NT2/D1 (cell line): ENCODE measurements around the gene OR4D2.

Experiments
- DNase-seq: peaks from one replicate; pipeline ENCODE4 v3.0.0-alpha.2; 2011; ENCODE audit warnings: low read depth, low spot score
- H3K27me3 ChIP-seq: 2 replicates; pipeline ENCODE4 v1.6.0; 2011; ENCODE audit warnings: mild to moderate bottlenecking; ENCODE audit not compliant: insufficient read length, insufficient read depth
- H3K36me3 ChIP-seq: 2 replicates; pipeline ENCODE4 v1.6.1; 2011; ENCODE audit warnings: mild to moderate bottlenecking, low read length, mixed read lengths; ENCODE audit not compliant: insufficient read depth, insufficient read length
- H3K4me1 ChIP-seq: 2 replicates; pipeline ENCODE4 v1.5.1; 2011; ENCODE audit not compliant: insufficient read depth, insufficient read length
- H3K4me3 ChIP-seq: 2 replicates; pipeline ENCODE4 v1.5.1; 2011; ENCODE audit warnings: low read depth; ENCODE audit not compliant: insufficient read length
- H3K9ac ChIP-seq: 2 replicates; pipeline ENCODE4 v1.6.0; 2011; ENCODE audit warnings: low read depth; ENCODE audit not compliant: insufficient read length
- H3K9me3 ChIP-seq: 2 replicates; pipeline ENCODE4 v1.5.1; 2011; ENCODE audit warnings: mild to moderate bottlenecking, low read length; ENCODE audit not compliant: insufficient read depth
- SUZ12 ChIP-seq: IDR thresholded peaks from 2 replicates; pipeline ENCODE4 v1.6.1; 2011; ENCODE audit not compliant: insufficient read length, insufficient read depth; ENCODE audit errors: extremely low read depth
- YY1 ChIP-seq: IDR thresholded peaks from 2 replicates; pipeline ENCODE4 v1.6.1; 2011; ENCODE audit not compliant: insufficient read length, insufficient read depth
- ZNF274 ChIP-seq: IDR thresholded peaks from 2 replicates; pipeline ENCODE4 v1.6.1; 2011; ENCODE audit warnings: mild to moderate bottlenecking, low read depth, low read length

The OR4D2 gene

DNA sequence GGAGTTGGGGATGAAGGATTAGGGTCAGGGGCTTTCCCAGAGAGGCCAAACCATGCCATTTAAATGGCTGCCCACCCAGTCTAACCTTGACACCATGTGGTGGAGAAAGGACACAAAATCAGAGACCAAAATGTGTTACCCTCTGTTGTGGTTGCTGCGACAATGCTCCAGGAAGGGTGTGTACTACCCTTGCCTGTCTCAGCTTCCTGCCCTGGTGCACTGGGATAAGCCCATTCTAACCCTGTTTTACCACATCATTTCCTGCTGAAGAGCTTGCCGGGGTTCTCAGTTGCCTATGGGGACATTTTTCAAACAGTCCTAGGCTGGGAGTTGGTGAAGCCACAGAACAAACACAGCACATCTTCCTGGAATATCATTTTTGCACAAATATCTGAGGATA is 13.7 kb upstream of the OR4D2 start:
- H3K36me3 ChIP-seq = no peaks in the 10 kb centered on the region
- H3K4me3 ChIP-seq = no peak overlapping the region
- no peak overlapping the region for H3K9ac ChIP-seq
- TF ChIP-seq YY1 (no peak), ZNF274 (no peak), SUZ12 (no peak)
- DNase-seq = no peak
- H3K27me3 ChIP-seq = peaks cover 12% of the 10 kb centered on the region
- H3K9me3 ChIP-seq = no peaks in the 10 kb centered on the region
- no peaks in the 10 kb centered on the region for H3K4me1 ChIP-seq

DNA sequence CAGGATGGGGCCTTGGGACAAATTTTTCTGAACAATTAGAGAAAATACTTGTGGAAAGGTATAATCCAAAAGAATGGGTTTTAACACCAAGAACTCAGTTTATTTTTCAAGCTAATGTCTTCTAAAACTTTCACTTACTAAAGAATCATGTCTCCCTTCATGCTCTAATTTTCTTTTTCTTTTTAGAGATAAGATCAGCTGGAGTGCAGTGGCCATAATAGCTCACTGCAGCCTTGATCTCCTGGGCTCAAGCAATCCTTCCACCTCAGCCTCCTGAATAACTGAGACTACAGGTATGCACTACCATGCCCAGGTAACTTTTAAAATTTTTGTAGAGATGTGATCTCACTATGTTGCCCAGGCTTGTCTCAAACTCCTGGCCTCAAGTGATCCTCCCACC is 13.1 kb upstream of the OR4D2 start:
- Histone ChIP-seq H3K4me1 (no peaks in the 10 kb centered on the region), H3K4me3 (no peak overlapping the region), H3K9ac (no peak overlapping the region), H3K9me3 (no peaks in the 10 kb centered on the region), H3K36me3 (no peaks in the 10 kb centered on the region), H3K27me3 (peaks cover 12% of the 10 kb centered on the region)
- TF ChIP-seq SUZ12 (no peak), ZNF274 (no peak), YY1 (no peak)
- DNase-seq = no peak

DNA sequence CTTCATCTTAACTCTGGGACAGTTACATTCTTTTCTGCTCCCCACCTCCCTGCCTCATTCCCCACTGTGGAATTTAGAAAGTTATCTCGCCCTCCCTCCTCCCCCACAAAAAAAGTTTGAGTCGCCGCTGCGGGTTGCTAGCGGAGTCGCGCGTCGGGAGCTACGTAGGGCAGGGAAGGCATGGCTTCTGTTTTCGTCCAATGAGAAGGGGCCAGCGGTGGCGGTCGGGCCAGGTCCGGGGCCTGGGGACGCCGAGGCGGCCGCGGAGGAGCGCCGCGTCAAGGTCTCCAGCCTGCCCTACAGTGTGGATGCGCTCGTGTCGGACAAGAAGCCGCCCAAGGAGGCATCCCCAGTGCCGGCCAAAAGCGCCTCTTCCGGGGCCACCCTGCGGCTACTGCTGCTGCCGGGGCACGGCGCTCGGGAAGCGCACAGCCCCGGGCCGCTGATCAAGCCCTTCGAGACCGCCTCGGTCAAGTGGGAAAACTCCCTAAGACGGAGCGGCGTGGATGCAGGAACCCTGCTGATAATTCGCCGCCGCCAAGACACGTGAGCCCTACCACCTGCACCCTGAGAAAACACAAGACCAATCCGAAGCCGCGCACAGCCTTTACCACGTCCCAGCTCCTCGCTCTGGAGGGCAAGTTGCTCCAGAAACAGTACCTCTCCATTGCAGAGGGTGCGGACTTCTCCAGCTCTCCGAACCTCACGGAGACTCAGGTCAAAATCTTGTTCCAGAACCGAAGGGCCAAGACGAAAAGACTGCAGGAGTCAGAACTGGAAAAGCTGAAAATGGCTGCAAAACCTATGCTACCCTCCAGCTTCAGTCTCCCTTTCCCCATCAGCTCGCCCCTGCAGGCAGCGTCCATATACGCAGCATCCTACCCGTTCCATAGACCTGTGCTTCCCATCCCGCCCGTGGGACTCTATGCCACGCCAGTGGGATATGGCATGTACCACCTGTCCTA is 9.7 kb upstream of the OR4D2 start:
- Histone ChIP-seq H3K9ac (peak overlapping the region; percentile 91), H3K4me1 (no peaks in the 10 kb centered on the region), H3K27me3 (peaks cover 12% of the 10 kb centered on the region), H3K4me3 (peak overlapping the region; percentile 67), H3K9me3 (no peaks in the 10 kb centered on the region), H3K36me3 (no peaks in the 10 kb centered on the region)
- no peak for DNase-seq
- TF ChIP-seq SUZ12 (no peak), YY1 (no peak), ZNF274 (no peak)

DNA sequence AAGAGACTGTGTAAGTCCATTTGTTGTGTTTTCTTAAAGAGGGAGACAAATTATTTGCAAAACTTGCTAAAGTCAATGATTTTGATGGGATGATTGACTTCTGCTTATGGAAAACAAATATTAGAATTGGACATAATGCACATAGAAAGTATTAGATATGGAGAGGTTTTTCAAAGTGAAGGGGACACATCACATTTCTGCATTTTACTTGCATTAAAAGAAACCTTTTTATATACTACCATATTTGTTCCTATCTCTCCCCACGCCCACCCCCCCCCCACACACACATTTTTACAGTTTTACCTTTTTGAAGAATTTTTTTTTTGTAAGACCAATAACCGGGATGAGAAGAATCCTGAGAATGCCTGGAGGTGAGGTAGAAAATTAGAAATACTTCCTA is 8.6 kb upstream of the OR4D2 start:
- H3K4me1 ChIP-seq = no peaks in the 10 kb centered on the region
- TF ChIP-seq ZNF274 (no peak), SUZ12 (no peak), YY1 (no peak)
- DNase-seq = no peak
- no peaks in the 10 kb centered on the region for H3K36me3 ChIP-seq
- peaks cover 12% of the 10 kb centered on the region for H3K27me3 ChIP-seq
- H3K9ac ChIP-seq = no peak overlapping the region
- no peak overlapping the region for H3K4me3 ChIP-seq
- no peaks in the 10 kb centered on the region for H3K9me3 ChIP-seq

DNA sequence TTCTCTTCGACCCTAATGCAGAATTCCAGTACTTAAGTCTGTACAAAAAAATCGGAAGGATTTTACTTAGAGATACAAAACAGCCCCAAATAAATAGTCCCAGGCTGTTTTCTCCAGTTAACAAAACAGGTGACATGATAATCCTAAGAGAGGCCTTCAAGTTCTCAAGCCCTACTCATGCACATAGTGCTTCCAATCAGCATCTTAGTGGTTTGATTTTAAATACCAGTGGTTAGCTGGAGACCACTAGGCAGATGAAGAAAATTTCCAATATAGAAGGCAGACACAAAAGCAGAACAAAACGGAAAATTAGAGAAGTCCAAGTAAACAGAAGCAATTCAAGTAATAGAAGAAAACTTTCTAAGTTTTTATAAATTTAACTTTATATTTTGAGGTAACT is 5.2 kb upstream of the OR4D2 start:
- peaks cover 22% of the 10 kb centered on the region for H3K27me3 ChIP-seq
- H3K9ac ChIP-seq = no peak overlapping the region
- DNase-seq = no peak
- no peaks in the 10 kb centered on the region for H3K9me3 ChIP-seq
- H3K4me1 ChIP-seq = no peaks in the 10 kb centered on the region
- TF ChIP-seq YY1 (no peak), ZNF274 (no peak), SUZ12 (no peak)
- H3K36me3 ChIP-seq = no peaks in the 10 kb centered on the region
- H3K4me3 ChIP-seq = no peak overlapping the region

DNA sequence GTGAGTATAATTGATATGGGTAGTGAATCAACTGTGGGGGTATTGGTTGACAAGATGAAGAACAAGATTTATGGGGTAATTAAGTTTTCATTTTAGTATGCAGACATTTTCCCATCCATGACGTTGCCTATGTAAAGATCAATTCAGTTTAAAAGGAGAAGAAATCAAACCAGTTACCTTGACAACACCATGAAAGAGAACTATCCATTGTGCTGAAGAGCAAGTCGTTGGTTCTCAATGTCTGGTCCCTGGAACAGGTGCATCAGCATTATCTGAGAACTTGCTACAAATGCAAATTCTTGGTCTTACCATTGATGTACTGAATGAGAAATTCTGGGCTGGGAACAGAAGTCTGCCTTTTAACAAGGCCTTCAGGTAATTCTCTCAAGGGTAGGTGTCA is 801 bp upstream of the OR4D2 start:
- Histone ChIP-seq H3K4me3 (no peak overlapping the region), H3K36me3 (no peaks in the 10 kb centered on the region), H3K9me3 (no peaks in the 10 kb centered on the region), H3K4me1 (no peaks in the 10 kb centered on the region), H3K9ac (no peak overlapping the region), H3K27me3 (peaks cover 58% of the 10 kb centered on the region)
- no peak for TF ChIP-seq YY1
- no peak for TF ChIP-seq SUZ12
- no peak for TF ChIP-seq ZNF274
- no peak for DNase-seq

DNA sequence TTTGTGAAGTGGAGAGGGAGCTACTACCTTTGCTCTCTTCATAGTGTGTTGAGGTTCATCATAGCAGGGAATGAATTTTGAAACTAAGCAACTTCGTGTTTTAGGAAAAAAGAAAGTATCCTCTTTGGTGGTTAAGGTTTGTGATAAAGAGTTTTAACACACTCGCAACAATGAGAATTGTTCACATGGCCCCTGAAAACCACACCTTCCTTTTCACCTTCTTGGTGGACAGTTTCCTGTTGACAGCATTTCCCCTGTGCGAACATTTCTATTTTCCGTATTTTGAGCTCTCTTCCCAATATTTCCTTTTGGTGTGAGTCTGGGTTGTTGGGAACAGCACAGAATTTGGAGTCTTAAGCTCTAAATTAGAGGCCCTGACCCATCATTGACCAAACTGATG is 3.8 kb downstream of the OR4D2 start:
- peaks cover 56% of the 10 kb centered on the region for H3K27me3 ChIP-seq
- TF ChIP-seq YY1 = no peak
- TF ChIP-seq ZNF274 = no peak
- TF ChIP-seq SUZ12 = no peak
- DNase-seq = no peak

More for the DNA sequence above, 3.8 kb downstream of the OR4D2 start:
- Histone ChIP-seq H3K4me1 (no peaks in the 10 kb centered on the region), H3K4me3 (no peak overlapping the region), H3K9ac (no peak overlapping the region), H3K36me3 (no peaks in the 10 kb centered on the region), H3K9me3 (no peaks in the 10 kb centered on the region)
